GM18499 (cell line): ENCODE measurements around the gene CACNA1S.
A peak's percentile ranks its signal among the peaks of the same experiment; 100 is the strongest.

Experiments
- ATAC-seq: cut with Tn5 transposase; IDR thresholded peaks from one replicate; pipeline ENCODE4 v1.9.1; 2021; ENCODE audit warnings: moderate number of reproducible peaks; ENCODE audit not compliant: insufficient read depth, unreplicated experiment

Gene CACNA1S

DNA sequence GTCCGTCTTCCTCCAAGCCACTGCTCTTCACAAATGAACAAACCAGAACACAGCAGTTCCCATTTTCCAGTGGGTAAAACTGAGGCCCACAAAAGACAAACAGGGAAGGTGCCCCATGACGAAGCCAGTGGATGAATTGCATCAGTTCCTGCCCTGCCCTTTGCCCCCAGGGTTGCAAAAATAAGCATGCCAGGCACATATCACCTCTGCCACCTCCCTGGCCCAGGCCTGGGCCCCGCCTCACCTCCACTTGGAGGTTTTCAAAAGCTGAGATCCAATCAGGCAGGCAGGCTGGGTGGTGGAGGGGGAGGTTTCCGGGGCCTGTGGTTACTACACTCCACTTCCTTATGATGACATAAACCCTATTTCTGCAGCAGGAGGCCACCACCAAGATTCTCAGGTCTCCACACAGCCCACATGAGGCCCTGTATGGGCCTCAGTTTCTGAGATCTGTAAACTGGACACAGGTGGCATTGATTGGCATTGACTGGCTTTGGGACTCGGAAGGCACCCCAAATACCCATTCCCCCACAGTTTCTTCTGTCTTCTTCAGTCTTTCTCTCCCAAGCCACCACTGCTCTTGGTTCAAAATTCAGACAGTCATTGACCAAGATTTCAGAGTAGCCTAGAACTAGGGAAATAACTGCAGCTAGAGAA, 92.8 kb downstream of the CACNA1S start:
- ATAC-seq, result peak; percentile 50

DNA sequence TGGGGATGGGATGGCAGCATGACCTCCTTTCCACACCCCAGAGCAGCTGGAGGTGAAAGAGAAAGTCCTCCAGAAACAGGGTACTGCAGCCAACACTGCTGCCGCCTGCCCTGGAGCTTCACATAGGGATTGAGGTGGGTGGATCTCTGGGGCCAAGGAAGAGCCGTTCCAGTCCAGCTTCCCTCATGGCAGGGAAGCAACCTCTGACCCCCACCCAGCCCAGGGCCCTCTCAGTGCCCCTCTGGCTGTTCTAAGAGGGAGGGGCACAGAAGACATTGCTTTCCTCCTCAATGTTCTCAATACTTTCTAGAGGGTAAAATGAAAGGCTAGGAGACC, 94.4 kb downstream of the CACNA1S start:
- ATAC-seq, result no peak

DNA sequence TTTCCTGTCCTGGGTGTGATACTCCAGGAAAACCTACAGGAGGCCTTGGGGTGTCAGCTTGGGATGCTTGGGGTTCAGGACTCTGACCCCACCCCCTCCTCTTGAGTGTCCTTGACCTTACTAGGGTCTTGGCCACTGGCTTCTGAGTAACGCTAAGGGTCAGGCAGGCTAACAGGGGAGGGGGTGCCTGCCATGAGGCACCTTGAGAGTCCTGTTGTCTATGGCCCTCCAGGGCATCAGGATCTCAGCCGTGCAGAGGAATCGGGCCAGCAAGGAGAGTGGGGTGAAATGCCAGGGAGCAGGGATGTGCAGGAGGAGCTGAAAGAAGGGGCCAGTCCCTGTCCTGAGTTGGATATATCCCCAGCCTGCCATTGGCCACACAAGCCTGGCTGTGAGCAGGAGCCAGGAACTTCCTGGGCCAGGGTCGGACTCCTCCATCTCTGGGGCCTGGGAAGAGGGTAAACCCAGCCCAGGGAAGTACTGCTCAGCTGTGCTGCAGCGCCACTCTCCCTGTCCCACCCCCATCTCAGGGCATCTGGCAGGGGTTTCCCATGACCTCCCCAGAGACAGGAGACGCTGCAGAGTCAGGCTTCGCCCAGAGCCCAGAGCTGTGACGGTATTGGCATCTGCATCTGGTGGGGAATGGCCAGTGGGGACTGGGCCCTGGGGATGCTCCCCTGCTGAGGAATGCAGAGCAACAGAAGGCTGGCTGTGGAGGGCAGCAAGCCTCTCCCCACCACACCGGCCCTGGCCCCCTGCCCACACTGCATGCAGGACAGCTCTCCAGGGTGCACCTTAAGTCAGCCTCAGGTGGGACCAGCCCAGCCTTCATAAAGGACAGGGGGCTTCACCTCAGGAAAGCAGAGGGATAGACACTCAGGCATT, 95.0 kb downstream of the CACNA1S start:
- no peak for ATAC-seq

DNA sequence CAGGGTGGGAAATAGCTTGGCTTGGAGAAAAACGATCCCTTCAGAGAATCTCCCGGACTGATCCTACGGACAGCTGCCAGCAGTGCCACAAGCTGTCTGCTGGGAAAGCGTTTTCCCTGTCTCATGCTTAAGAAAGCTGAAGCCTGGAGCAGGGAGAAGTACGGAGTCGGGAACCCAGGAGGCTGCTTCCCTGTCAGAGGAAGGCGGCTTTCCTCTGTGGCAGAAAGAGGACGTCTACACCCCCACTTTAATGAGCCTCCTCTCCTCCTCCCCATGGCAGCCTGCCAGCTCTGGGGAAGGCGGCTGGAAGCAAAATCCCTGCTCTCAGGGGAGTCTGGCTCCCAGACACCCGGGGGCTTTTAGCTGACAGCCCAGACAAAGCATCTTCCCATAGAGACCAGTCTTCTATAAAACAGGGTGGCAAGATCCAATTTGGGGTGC, 96.0 kb downstream of the CACNA1S start:
- ATAC-seq, result no peak

DNA sequence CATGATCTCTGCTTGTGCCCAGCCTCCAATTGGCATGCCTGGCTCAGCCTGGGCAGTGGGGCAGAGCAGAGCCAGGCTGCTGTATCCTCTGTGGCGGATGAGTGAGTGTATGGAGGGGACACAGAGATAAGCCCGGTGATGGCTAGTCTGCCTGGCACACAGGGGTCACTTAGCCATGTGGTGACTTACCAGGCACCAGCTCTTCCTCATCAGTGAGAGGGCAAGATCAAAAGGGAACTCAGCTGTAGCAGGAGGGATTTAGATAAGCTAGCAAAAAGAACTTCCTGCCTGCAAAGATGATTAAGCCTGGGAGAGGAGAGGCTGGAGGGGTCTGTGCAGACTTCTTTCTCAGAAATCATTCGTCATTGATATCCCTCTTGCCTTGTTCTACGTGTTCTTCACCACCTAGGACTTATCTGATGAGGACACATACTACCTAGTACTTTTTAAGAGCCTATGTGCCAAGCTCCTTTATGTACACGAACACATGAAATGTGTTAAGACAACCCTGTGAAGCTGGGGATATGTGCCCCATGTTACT, 96.6 kb downstream of the CACNA1S start:
- no peak for ATAC-seq

DNA sequence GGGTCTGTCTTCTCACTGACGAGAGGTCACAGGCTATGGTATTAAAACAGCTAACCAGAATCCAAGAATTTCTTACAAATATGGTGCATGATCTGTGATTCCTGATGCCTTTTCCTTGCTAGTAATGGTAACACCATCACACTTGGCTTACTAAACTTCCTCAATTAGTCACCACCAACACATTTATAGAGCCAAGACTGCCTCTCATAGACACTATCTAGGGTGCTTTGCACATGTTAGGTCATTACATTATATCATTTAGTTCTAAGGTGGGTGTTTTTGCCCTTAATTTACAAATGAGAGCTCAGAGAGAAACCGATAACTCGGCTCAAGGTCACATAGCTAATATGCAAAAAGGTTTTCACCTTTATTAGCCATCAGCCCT, 97.4 kb downstream of the CACNA1S start:
- ATAC-seq, result no peak

DNA sequence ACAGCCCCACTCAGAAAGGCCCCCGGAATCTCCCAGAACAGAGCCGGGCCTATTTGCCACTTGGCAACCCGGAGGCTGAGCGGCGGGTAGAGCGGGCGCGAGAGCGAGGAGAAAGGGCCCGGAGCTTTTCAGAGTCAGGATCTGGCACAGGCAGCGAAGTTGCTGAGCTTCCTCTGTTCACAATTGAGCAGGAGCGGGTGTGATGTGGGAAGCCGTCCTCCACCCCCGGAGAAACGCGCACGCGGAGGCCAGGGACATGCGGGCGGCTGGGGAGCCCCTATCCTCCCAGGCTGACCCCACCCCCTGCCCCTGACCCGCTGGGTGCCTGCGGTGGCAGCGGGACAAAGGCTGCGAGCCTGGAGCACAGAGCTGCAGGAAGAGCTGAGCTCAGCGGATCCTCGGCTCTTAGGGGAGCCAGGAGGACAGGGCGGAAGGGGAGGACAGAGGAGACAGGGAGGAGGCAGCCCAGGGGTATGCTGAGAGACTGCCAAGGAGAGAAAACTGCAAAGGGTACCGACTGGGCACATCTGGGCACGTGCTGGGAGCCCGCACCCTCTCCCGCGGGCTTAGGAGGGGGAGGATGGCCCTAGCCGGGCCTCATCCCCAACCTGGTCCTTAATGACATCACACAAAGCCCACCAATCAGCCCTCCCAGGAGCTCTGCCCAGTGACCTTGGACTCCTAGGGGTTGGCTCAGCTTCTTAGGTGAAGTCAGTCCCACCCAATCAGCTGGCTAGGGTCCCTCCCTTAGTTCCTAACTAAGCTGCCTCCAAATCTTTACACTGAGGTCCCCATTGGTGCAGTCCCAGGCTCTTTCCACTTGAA, 98.0 kb downstream of the CACNA1S start:
- no peak for ATAC-seq

DNA sequence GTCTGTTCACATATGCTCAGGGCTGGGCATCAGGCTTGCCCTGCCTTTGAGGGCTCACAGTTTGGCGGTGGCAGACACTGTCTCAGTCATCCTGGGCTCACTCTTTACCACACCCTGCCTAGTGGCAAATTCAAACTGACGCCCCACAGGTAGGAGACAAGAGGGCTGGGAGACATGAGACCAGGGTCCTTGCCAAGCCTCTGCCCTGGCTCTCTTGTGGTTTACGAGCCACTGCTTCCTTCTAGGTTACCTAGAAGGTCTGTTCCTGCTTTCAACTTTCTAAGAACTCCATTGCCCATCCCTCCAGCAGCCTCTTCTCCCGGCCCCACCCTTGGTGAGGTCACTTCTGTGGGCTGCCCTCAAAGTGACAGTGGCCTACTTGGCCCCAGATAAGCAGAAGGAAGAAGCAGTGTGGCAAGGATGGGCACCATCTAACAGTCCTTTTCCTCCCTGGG, 99.2 kb downstream of the CACNA1S start:
- ATAC-seq, result no peak

DNA sequence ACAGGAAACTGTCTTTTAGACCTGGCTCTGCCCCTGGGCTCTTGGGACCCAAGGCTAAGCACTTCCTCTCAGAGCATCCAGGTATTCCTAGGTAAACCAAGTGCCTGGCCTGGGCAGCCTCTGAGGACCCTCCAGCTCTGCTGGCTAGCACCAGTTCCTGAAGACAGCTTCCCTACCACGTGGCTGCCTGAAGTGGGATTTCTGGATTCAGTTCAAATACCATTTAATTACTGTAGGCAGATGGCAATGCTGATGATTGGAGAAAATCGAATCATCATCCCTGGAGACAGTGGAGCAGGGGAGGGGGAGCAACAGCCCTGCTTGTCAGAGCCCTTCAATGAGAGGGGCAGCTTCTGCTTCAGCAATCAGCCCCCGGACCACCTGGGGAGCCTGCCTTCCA, 100.6 kb downstream of the CACNA1S start:
- ATAC-seq, result no peak

DNA sequence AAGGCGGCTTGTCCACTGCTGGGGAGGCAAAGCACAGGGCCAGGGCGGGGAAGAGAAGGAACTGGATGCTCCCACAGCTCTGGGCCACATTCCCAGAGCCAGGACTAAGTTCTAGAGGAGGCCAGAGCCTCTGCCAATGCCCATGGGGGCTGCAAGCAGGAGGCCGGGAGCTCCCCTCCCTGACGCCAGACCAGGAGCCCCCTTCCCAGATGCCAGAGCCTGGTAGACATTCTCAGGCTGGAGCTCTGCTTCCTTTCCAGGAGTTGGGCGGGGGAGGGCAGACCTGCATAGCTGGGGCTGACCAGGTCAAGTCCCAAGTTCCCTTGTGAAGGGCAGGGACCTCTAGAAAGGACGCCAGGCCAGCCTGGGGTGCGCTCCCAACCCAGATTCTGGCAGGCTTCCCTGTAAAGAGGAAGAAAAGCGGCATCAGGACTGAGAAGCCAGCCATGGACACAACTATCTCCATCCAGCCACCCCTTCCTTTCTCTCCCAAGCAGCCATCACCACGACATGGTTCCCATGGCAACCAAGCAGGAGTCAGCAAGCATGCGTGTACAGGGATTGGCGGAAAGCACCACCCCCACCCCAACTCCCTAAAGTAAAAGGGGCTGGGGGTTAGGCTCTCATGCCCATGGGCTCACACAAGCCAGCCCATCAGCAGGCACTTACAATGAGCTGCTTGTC, 102.1 kb downstream of the CACNA1S start:
- no peak for ATAC-seq

DNA sequence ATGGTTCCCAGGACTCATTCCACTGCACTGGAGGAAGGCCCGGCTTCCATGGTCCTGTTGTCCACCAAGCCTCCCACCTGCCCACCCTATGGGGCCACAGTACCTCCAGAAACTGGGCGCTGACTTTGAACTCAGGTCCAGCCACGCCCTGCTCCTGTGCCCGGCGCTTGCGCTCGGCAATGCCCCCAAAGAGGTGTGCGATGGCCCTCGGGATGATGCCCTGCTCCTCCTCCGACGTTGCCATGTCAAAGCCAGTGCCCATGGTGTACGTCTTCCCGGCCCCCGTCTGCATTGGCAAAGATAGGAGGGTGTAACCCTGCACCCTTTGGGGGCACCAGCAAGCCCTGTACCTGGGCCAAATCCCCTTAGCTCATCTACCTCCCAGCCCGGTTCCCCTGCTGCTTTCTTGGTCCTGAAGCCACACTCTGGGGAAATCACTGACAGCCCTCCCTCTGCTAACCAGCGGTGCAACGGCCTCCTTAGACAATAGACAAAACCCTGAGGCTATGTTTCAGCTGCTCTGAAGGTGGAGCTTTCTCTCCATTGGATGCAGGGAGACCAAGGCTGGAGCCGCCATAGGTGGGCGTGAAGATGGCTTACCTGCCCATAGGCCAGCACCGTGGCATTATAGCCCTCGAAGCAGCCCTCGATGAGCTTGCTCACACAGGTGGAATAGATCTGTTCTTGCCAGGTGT, 103.4 kb downstream of the CACNA1S start:
- no peak for ATAC-seq

DNA sequence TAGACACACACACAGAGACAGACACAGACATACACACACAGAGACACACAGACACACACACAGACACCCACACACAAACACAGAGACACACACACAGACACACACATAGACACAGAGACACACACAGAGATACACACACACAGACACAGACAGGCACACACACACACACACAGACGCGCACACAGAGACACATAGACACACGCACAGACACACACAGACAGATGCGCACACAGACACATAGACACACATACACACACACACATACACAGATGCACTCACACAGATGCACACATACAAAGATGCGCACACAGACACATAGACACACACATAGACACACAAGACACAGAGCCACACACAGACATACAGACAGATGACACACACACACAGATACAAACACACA, 104.7 kb downstream of the CACNA1S start:
- no peak for ATAC-seq

DNA sequence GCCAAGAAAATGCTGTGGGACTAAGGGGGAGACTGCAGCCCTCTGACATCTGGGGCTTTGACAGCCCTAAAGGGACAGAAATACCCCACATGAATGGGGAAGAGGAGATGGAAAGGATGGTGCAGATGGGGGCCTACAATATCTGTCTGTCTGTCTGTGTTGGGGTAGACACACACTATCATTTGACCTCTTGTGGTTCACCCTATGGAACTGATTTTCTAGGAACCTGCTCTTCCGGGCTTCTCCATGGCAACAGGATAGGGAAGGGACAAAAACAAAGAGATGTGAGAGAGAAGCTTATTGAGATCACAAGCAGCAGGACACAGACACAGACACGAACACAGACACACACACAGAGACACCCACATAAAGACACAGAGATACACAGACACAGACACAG, 105.8 kb downstream of the CACNA1S start:
- no peak for ATAC-seq

DNA sequence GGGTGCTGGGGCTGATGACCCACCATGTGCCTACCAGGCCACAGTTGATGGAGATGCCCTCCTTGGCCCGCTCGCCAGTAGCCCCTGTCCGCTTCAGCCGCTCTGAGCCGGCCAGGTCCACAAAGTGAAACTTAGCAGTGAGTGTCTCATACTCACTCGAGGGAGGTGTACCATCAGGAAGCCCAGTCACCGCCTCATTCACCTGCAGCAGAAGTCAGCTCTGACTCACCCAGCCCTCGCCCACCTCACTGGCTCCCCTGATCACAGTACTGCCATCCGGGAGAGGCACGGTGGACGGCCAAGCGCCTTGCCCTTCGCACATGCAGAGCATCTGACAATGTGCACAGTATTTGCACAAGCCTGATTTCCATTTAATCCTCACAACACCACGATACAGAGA, 107.5 kb downstream of the CACNA1S start:
- no peak for ATAC-seq

DNA sequence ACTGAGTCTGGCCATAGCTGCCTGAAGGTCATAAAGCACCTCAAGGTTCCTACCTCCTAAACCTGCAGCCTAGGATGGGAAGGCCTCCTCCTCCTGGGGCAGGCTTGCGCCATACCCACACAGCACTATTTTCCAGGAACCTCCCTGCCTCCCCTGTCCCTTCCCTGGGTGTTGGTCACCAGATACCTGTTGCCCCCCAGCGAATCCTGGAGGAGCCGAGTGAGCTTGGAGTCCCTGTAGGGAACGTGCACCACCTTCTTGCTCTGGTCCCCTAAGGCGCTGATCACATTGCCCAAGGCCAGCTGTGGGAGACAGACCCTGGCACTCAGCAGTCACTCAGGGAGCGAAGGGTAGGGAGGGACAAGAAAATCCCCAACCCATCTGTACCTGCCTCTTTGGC, 108.1 kb downstream of the CACNA1S start:
- no peak for ATAC-seq

DNA sequence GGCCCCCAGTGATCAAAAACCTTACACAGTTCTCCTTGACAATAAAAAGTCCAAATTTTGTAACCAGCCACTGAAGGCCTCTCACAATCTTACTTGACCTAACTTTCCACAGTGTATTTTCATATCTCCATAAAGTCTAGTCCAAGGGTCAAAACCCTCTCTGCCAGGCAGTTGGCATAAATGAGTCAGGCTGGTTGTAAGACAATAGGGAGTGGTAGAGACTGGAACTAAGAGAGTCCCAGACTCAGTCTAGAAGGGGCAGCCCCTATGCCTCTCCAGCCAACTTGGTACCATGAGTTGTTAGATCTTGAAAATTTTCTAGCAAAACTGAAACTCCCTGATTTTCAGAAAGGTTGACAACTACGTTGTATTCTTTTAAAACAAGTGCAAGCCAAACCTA, 109.7 kb downstream of the CACNA1S start:
- ATAC-seq, result no peak

DNA sequence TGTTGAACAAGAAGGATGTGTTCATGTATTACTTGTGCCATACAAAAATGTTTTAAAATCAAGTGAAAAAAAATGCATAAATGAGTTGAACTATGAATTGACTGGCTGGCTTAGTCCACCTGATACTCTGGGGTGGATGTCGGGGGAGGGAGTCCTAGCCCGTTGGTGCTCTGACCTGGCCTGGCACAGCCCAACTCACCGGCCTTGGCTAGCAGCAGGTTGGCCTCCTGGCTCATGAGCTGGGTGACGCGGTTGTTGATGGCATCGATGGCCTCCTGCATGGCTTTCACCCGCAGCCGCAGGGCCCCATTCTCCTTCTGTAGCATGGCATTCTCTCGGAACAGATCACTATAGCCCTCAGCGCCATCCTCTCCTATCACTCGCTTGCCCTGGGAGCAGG, 110.3 kb downstream of the CACNA1S start:
- no peak for ATAC-seq

DNA sequence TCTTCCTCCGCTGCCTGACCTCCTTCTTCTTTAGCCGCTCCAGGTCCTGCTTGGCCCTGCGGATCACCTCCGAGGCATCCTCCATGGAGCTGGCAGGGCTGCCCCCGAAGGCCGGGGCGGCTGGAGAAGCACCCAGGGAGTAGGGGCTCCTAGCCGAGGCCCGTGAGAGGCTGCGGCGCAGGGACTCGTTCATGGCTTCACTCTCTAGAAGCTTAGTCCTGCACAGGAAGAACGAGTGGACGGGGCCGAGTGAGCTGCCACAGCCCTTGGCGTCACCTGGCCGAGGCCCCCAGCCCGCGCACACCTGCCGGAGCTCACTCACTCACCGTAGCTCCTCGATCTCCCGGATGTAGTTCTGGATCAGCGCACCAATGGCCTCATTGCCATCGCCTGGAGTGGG, 111.8 kb downstream of the CACNA1S start:
- ATAC-seq, result no peak

DNA sequence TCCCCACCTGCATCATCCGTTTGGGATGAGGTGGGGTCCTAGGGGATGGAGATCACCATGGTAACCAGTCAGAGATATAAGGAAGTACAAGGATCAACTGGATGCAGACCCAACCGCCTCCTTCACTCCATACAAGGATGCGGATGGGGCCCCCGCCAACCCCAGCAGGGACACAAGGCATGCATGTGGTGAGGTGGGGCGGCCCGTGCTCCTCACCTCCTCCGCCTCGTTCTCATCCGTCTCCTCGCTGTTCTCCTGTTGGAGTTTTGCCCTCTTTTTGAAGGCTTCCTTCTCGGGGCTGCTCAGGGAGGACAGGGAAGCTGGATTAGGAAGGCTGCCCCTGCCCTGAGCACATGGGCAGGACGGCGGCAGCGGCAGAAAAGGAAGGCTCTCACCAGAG, 112.6 kb downstream of the CACNA1S start:
- ATAC-seq, result no peak

DNA sequence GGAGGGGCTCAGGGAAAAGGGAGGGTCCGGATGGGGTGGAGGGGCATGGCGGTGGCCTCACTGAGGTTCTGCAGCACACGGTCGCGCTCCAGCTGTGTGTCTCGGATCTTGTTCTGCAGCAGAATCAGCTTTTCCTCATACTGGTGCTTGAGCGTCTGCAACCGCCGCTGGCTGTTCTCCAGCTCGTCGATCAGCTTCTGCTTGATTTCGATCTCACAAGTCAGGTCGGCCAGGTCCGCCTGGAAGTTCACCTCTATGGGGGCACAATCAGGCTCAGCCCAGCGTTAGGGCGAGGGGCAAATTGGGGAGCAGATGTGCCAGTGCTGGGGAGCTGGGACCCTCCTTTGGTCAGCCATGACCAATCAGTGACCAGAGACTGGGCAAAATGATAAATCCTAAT, 113.9 kb downstream of the CACNA1S start:
- no peak for ATAC-seq
